Left lung (tissue), 10 donors: ENCODE measurements around the gene NAV2. TPM values are rescaled to one million over a fixed set of nuclear protein-coding genes. Genes with fewer than 3 reads are reported as not detected.

Source experiments
- ATAC-seq: fragments of 200-7000 bp; cut with Tn5 transposase; one replicate; pipeline ENCODE4 v1.9.1; 2020; ENCODE audit warnings: moderate library complexity
- DNase-seq, 4 donors: peaks; one replicate each; pipeline ENCODE4 v3.0.0-alpha.2; 2013 to 2020
- H3K27ac ChIP-seq, 2 donors: fragments of 200-600 bp; sonication (generic) in 1 of 2; one replicate each; pipeline versions ENCODE4 v1.5.0 to v1.8.0; 2020 to 2021
- H3K27me3 ChIP-seq, 2 donors: fragments of 200-600 bp; sonication (generic) in 1 of 2; one replicate each; pipeline versions ENCODE4 v1.5.0 to v1.8.0; 2020 to 2021
- H3K36me3 ChIP-seq, 2 donors: fragments of 200-600 bp; sonication (generic) in 1 of 2; one replicate each; pipeline versions ENCODE4 v1.5.0 to v1.8.0; 2020 to 2021
- H3K4me1 ChIP-seq, 2 donors: fragments of 200-600 bp; one replicate each; pipeline ENCODE4 v1.8.0; 2021
- H3K4me3 ChIP-seq, 2 donors: fragments of 200-600 bp; sonication (generic) in 1 of 2; one replicate each; pipeline versions ENCODE4 v1.5.0 to v1.8.0; 2020 to 2021; ENCODE audit warnings: mild to moderate bottlenecking in 1 of 2
- H3K9me3 ChIP-seq, 2 donors: fragments of 200-600 bp; sonication (generic) in 1 of 2; one replicate each; pipeline versions ENCODE4 v1.5.0 to v1.8.0; 2020 to 2021
- CTCF ChIP-seq, 2 donors: fragments of 200-600 bp; sonication (generic) in 1 of 2; IDR thresholded peaks; one replicate each; pipeline versions ENCODE4 v1.5.0 to v1.8.0; 2021; ENCODE audit warnings: antibody characterized with exemption in 2 of 2
- intact Hi-C, 2 donors: fragments of 100-400 bp; cut with DNase I; formaldehyde crosslinking; loops; one replicate each; pipeline versions ENCODE4 v1.11.2 to v1.14.2; 2022
- polyA plus RNA-seq, 6 donors: library from polyadenylated mRNA; unstranded; fragments of 120-200 nt; gene quantifications; one replicate each; pipeline ENCODE4 v1.2.1, GENCODE V29; 2013; ENCODE audit not compliant: insufficient read length in 6 of 6
- total RNA-seq, 2 donors: library from RNA; stranded (reverse); fragmentation: NEBNext Ultra II Directional; extraction: Animal tissue kit (Norgen Biotek cat#: 25700); gene quantifications; one replicate each; pipeline ENCODE4 v1.2.1, GENCODE V29; 2021
- donor health status: DM: no; HTN: yes; CAD: no.
- donor health status: DM: no; HTN: no; CAD: no.

The NAV2 gene
- total and polyA plus RNA-seq, 8 donors, result 18.0 to 59.9 (median 23.1) TPM

- intact Hi-C loops, result no loop called here
- H3K4me3 ChIP-seq, result peak overlapping the region; percentile 35 to 42
- no peak for TF ChIP-seq CTCF (IDR thresholded peaks at IDR 0.05)
- DNase-seq (no peak), ATAC-seq (peak; percentile 68)
- H3K27ac ChIP-seq, result peak overlapping the region in 1 of 2 donors; percentile 53
- H3K27me3 ChIP-seq, result peaks cover 0 to 42% of the 10 kb centered on the region in 2 donors
- no peaks in the 10 kb centered on the region for H3K9me3 ChIP-seq
- H3K4me1 ChIP-seq, result no peaks in the 10 kb centered on the region
- no peaks in the 10 kb centered on the region for H3K36me3 ChIP-seq
These were observed 64.9 kb downstream of the NAV2 start for GRCh38 chr11:19777377-19778102.

- Histone ChIP-seq H3K4me3 (no peak overlapping the region), H3K4me1 (no peaks in the 10 kb centered on the region), H3K27ac (no peak overlapping the region), H3K9me3 (no peaks in the 10 kb centered on the region), H3K27me3 (peaks cover 0 to 42% of the 10 kb centered on the region in 2 donors), H3K36me3 (no peaks in the 10 kb centered on the region)
- ATAC-seq (no peak), DNase-seq (no peak)
- no peak for TF ChIP-seq CTCF (IDR thresholded peaks at IDR 0.05)
- intact Hi-C loops, result no loop called here
These were observed 67.1 kb downstream of the NAV2 start for GRCh38 chr11:19779740-19780139.

GRCh38 chr11:19781351-19781750 lies 68.7 kb downstream of the NAV2 start:
- no peaks in the 10 kb centered on the region for H3K36me3 ChIP-seq
- H3K27ac ChIP-seq, result no peak overlapping the region
- no peaks in the 10 kb centered on the region for H3K4me1 ChIP-seq
- no peak for TF ChIP-seq CTCF (IDR thresholded peaks at IDR 0.05)
- DNase-seq, result no peak
- ATAC-seq, result no peak
- peaks cover 0 to 29% of the 10 kb centered on the region in 2 donors for H3K27me3 ChIP-seq
- intact Hi-C loops, result no loop called here
- no peak overlapping the region for H3K4me3 ChIP-seq
- no peaks in the 10 kb centered on the region for H3K9me3 ChIP-seq

GRCh38 chr11:19785265-19785664 lies 72.6 kb downstream of the NAV2 start:
- H3K27me3 ChIP-seq, result no peaks in the 10 kb centered on the region
- H3K4me3 ChIP-seq, result no peak overlapping the region
- DNase-seq, result no peak
- H3K27ac ChIP-seq, result no peak overlapping the region
- peak; percentile 40 for ATAC-seq
- H3K36me3 ChIP-seq, result no peaks in the 10 kb centered on the region
- no peaks in the 10 kb centered on the region for H3K9me3 ChIP-seq
- no peak for TF ChIP-seq CTCF (IDR thresholded peaks at IDR 0.05)
- H3K4me1 ChIP-seq, result peaks cover under 1 to 11% of the 10 kb centered on the region in 2 donors
- intact Hi-C loops, result no loop called here

GRCh38 chr11:19786644-19787043 lies 74.0 kb downstream of the NAV2 start:
- DNase-seq (no peak), ATAC-seq (no peak)
- intact Hi-C loops, result no loop called here
- Histone ChIP-seq H3K4me1 (peaks cover 5 to 16% of the 10 kb centered on the region in 2 donors), H3K4me3 (no peak overlapping the region), H3K27ac (no peak overlapping the region), H3K27me3 (no peaks in the 10 kb centered on the region), H3K36me3 (no peaks in the 10 kb centered on the region), H3K9me3 (no peaks in the 10 kb centered on the region)
- no peak for TF ChIP-seq CTCF (IDR thresholded peaks at IDR 0.05)
